ENCODE measurements around the gene GPR6.

- TF ChIP-seq POLR2A (IDR thresholded peaks at IDR 0.05; ENCODE audit: low read length): no peak
- TF ChIP-seq GATA1 (IDR thresholded peaks at IDR 0.05; ENCODE audit: low read depth, low read length): no peak
Measured at GRCh38 chr6:109958626-109959025, 19.5 kb upstream of the GPR6 start.
